Sigmoid colon (tissue), 7 donors: ENCODE data around the gene F12. TPM values are rescaled to one million over a fixed set of nuclear protein-coding genes. Genes with fewer than 3 reads are reported as not detected.
A peak's percentile ranks its signal among the peaks of the same experiment; 100 is the strongest.

Source experiments
- DNase-seq: peaks from one replicate; pipeline ENCODE4 v3.0.0-alpha.2; 2019
- H3K27ac ChIP-seq, 4 donors: fragments of 200-600 bp; sonication (generic); one replicate each; pipeline ENCODE4 v1.5.1; 2016 to 2019; ENCODE audit warnings: mild to moderate bottlenecking in 1 of 4
- H3K27me3 ChIP-seq, 3 donors: fragments of 200-600 bp; sonication (generic); one replicate each; pipeline ENCODE4 v1.5.1; 2019; ENCODE audit warnings: mild to moderate bottlenecking in 1 of 3
- H3K36me3 ChIP-seq, 4 donors: fragments of 200-600 bp; sonication (generic); one replicate each; pipeline ENCODE4 v1.5.1; 2016 to 2019
- H3K4me1 ChIP-seq, 4 donors: fragments of 200-600 bp; sonication (generic); one replicate each; pipeline ENCODE4 v1.5.1; 2017 to 2019
- H3K4me3 ChIP-seq, 4 donors: fragments of 200-600 bp; sonication (generic); one replicate each; pipeline ENCODE4 v1.5.1; 2017 to 2019; ENCODE audit warnings: mild to moderate bottlenecking in 2 of 4, moderate library complexity in 1 of 4
- H3K9me3 ChIP-seq, 4 donors: fragments of 200-600 bp in 3 of 4; sonication (generic) in 3 of 4; one replicate each; pipeline versions ENCODE4 v1.5.1 to v1.6.1; 2013 to 2019
- EP300 ChIP-seq, 4 donors: sonication (generic); formaldehyde crosslinking; IDR thresholded peaks; one replicate each; pipeline ENCODE4 v1.6.1; 2017; ENCODE audit warnings: antibody characterized with exemption in 4 of 4
- POLR2A ChIP-seq, 2 donors: fragments of 450-650 bp; IDR thresholded peaks; one replicate each; pipeline ENCODE4 v1.6.1; 2016; ENCODE audit warnings: antibody characterized with exemption in 2 of 2, mild to moderate bottlenecking in 2 of 2, moderate library complexity in 2 of 2
- POLR2AphosphoS5 ChIP-seq, 4 donors: sonication (generic); formaldehyde crosslinking; IDR thresholded peaks; one replicate each; pipeline ENCODE4 v1.6.1; 2017; ENCODE audit warnings: antibody characterized with exemption in 4 of 4
- WGBS, 2 donors: extraction: QIAGEN DNeasy Blood & Tissue Kit; methylation state at CpG; one replicate each; pipeline ENCODE4 v1.1.7; 2013; 5-methylcytosine and 5-hydroxymethylcytosine counted together
- intact Hi-C: fragments of 100-400 bp; cut with DNase I; formaldehyde crosslinking; loops from one replicate; pipeline ENCODE4 v1.15.1; 2023
- polyA plus RNA-seq, 3 donors: library from polyadenylated mRNA; stranded (reverse); fragments of 200-250 nt; gene quantifications; one replicate each; pipeline ENCODE4 v1.2.3, GENCODE V29; 2013
- total RNA-seq, 4 donors: library from RNA; depleted of rRNA; stranded (reverse); fragments of >200 nt; gene quantifications; one replicate each; pipeline ENCODE4 v1.1.0, GENCODE V29; 2016
- TF ChIP-seq, protein P1 (sequence below), 4 experiments: fragments of 450-650 bp in 3 of 4; fragments of 200-600 bp in 1 of 4; IDR thresholded peaks; one replicate each; pipeline ENCODE4 v1.5.1; 2016 to 2019; ENCODE audit warnings: antibody characterized with exemption in 4 of 4, mild to moderate bottlenecking in 3 of 4, moderate library complexity in 2 of 4
- donor health status: healthy with polysubstance abuse.
- donor health status: Bipolar disorder and iron deficiency.
- donor health status: healthy.

F12 gene
- total and polyA plus RNA-seq, 7 donors, result 0.36 to 14.0 (median 2.2) TPM; not detected in 1

GRCh38 chr5:177447066-177447610 lies 37.8 kb upstream of the F12 start:
- no peak for DNase-seq
- WGBS, 2 donors, result 0 to 1% methylated on average over 48 to 52 of the region's 52 CpGs
- Histone ChIP-seq H3K4me1 (peaks cover 0 to 27% (median 24%) of the 10 kb centered on the region in 4 donors), H3K27me3 (peaks cover 0 to 57% (median 33%) of the 10 kb centered on the region in 3 donors), H3K36me3 (peaks cover 0 to 7% (median 0%) of the 10 kb centered on the region in 4 donors), H3K9me3 (no peaks in the 10 kb centered on the region), H3K4me3 (peak overlapping the region; percentile 8 to 61 (median 55)), H3K27ac (peak overlapping the region in 2 of 4 donors; percentile 21 to 25)
- intact Hi-C loops, result no loop called here
- TF ChIP-seq EP300 (IDR thresholded peaks at IDR 0.05) (no peak), POLR2AphosphoS5 (IDR thresholded peaks at IDR 0.05) (peak in 1 of 4 donors; percentile 8)

GRCh38 chr5:177446200-177447065 lies 37.1 kb upstream of the F12 start, which contains the start of gene PRR7:
TSS of gene PRR7 (plus strand) at chr5:177446814. CDS start at chr5:177455068, 8,254 bp downstream.
- Histone ChIP-seq H3K4me1 (peaks cover 0 to 27% (median 24%) of the 10 kb centered on the region in 4 donors), H3K4me3 (peak within 1 kb of the TSS; percentile 8 to 61 (median 55)), H3K9me3 (no peaks in the 10 kb centered on the region), H3K27me3 (peaks cover 0 to 50% (median 28%) of the 10 kb centered on the region in 3 donors), H3K27ac (peak within 1 kb of the TSS in 2 of 4 donors; percentile 21 to 25), H3K36me3 (peaks cover 0 to 14% (median 2%) of the 10 kb centered on the region in 4 donors)
- TF ChIP-seq POLR2A (IDR thresholded peaks at IDR 0.05) (no peak), POLR2AphosphoS5 (IDR thresholded peaks at IDR 0.05) (peak in 1 of 4 donors; percentile 37), EP300 (IDR thresholded peaks at IDR 0.05) (no peak)
- TF ChIP-seq, protein P1, sequence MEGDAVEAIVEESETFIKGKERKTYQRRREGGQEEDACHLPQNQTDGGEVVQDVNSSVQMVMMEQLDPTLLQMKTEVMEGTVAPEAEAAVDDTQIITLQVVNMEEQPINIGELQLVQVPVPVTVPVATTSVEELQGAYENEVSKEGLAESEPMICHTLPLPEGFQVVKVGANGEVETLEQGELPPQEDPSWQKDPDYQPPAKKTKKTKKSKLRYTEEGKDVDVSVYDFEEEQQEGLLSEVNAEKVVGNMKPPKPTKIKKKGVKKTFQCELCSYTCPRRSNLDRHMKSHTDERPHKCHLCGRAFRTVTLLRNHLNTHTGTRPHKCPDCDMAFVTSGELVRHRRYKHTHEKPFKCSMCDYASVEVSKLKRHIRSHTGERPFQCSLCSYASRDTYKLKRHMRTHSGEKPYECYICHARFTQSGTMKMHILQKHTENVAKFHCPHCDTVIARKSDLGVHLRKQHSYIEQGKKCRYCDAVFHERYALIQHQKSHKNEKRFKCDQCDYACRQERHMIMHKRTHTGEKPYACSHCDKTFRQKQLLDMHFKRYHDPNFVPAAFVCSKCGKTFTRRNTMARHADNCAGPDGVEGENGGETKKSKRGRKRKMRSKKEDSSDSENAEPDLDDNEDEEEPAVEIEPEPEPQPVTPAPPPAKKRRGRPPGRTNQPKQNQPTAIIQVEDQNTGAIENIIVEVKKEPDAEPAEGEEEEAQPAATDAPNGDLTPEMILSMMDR (IDR thresholded peaks at IDR 0.05), result no peak
- no peak for DNase-seq
- WGBS, 2 donors, result 1% methylated on average over 89 of the region's 89 CpGs
- intact Hi-C loops, result no loop called here

DNA sequence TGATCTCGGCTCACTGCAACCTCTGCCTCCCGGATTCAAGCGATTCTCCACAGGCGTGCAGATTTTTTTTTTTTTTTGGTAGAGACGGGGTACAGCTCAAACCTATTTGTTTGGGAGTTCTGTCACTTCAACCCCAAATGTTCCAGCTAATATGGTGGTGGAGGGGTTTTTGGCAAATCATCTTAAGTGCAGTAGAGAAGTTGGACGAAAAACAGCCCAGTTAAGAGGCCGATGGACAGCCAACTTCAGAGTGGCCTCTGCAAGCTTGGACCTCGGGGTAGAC lies 36.5 kb upstream of the F12 start:
- Histone ChIP-seq H3K27me3 (peaks cover 0 to 47% (median 25%) of the 10 kb centered on the region in 3 donors), H3K36me3 (peaks cover 0 to 20% (median 5%) of the 10 kb centered on the region in 4 donors), H3K9me3 (no peaks in the 10 kb centered on the region), H3K4me1 (peaks cover 0 to 27% (median 24%) of the 10 kb centered on the region in 4 donors), H3K4me3 (peak overlapping the region in 3 of 4 donors; percentile 50 to 61 (median 60)), H3K27ac (no peak overlapping the region)
- WGBS, 2 donors, result 2 to 5% methylated on average over 8 of the region's 8 CpGs
- TF ChIP-seq EP300 (IDR thresholded peaks at IDR 0.05) (no peak), POLR2AphosphoS5 (IDR thresholded peaks at IDR 0.05) (no peak), POLR2A (IDR thresholded peaks at IDR 0.05) (no peak)
- TF ChIP-seq, protein P1 (IDR thresholded peaks at IDR 0.05), result no peak
- intact Hi-C loops, result no loop called here
- DNase-seq, result no peak

DNA sequence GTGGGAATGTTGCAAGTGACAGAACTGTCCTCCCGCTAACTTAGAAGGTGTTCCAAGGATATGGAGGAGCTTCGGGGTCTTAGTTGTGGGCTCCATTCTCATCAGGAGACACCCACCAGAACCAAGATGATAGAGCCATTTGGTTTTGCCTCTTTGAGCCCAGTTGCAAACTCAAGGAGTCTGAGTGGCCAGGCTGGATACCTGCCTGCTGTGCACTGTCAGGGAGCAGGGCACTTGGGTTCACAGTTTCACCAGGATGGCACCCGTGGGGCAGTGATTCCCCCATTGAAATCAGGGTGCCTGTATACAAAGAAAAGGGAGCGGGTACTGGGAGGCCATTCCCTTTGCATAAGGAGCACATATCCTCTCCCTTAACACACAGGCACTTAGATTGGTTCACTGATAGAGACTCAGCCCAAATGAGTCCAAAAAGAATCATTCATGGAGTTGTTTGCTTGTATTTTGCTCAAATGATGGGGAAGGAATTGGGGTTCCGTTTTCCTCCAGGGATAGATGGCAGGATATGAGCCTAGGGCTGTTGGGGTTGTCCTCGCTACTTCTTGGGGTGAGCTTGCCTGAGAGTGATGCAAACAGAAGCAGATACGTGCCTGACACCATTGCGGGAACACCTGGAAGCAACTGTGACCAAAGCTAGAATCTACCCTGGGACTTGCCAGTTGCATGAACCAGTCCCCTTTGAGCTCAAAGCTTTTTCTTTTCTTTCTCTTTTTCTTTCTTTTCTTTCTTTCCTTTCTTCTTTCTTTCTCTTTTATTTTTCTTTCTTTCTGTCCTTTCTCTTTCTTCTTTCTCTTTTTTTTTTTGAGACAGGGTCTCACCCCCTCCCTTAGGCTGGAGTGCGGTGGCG lies 35.9 kb upstream of the F12 start:
- DNase-seq, result no peak
- no peak for TF ChIP-seq POLR2A (IDR thresholded peaks at IDR 0.05)
- TF ChIP-seq EP300 (IDR thresholded peaks at IDR 0.05), result no peak
- TF ChIP-seq POLR2AphosphoS5 (IDR thresholded peaks at IDR 0.05), result no peak
- TF ChIP-seq, protein P1 (IDR thresholded peaks at IDR 0.05), result no peak
- H3K36me3 ChIP-seq, result peaks cover 0 to 26% (median 6%) of the 10 kb centered on the region in 4 donors
- H3K27ac ChIP-seq, result no peak overlapping the region
- H3K4me1 ChIP-seq, result peaks cover 0 to 27% (median 24%) of the 10 kb centered on the region in 4 donors
- WGBS, 2 donors, result 28 to 48% methylated on average over 10 of the region's 10 CpGs
- intact Hi-C loops, result no loop called here
- H3K27me3 ChIP-seq, result peaks cover 0 to 41% (median 20%) of the 10 kb centered on the region in 3 donors
- no peaks in the 10 kb centered on the region for H3K9me3 ChIP-seq
- H3K4me3 ChIP-seq, result no peak overlapping the region
